ENCODE measurements around the gene CTSA. TPM values are rescaled to one million over a fixed set of nuclear protein-coding genes. Genes with fewer than 3 reads are reported as not detected.

CTSA gene
- total and polyA plus RNA-seq, 9 of the 15 experiments (the other 6 are each of a cell fraction or from before 2014, with no cell fraction given), result 8.8 to 61.7 (median 28.3) TPM

- TF ChIP-seq ZBTB40 (IDR thresholded peaks at IDR 0.05) (no peak), ZBTB40 (CRISPR knock-in tag; IDR thresholded peaks at IDR 0.05) (no peak), RAD21 (CRISPR knock-in tag; conservative IDR thresholded peaks at IDR 0.05 in 1 of 2, IDR thresholded peaks at IDR 0.05 in 1 of 2) (peak in 1 of 2 experiments; percentile 17; a peak in 1 of 4 replicates), RUNX1 (IDR thresholded peaks at IDR 0.05; ENCODE audit: low read depth) (no peak), ARID1B (IDR thresholded peaks at IDR 0.05) (peak; percentile 88), TARDBP (IDR thresholded peaks at IDR 0.05) (no peak), KDM4B (IDR thresholded peaks at IDR 0.05; ENCODE audit: borderline replicate concordance in 2 of 2, low read depth in 1 of 2) (no peak), ZNF778 (CRISPR knock-in tag; IDR thresholded peaks at IDR 0.05) (no peak), XRCC5 (IDR thresholded peaks at IDR 0.05; ENCODE audit: low read depth, low read length) (no peak), DPF2 (IDR thresholded peaks at IDR 0.05) (peak; percentile 91), PHF20 (IDR thresholded peaks at IDR 0.05; ENCODE audit: partially characterized antibody) (no peak), ZC3H4 (CRISPR knock-in tag; IDR thresholded peaks at IDR 0.05; ENCODE audit: borderline replicate concordance) (no peak), DMBX1 (CRISPR knock-in tag; IDR thresholded peaks at IDR 0.05; ENCODE audit: borderline replicate concordance) (no peak), CBX8 (IDR thresholded peaks at IDR 0.05; ENCODE audit: borderline replicate concordance, extremely low read depth, low read depth, low read length, poor library complexity, severe bottlenecking) (no peak), STAT5B (CRISPR knock-in tag; IDR thresholded peaks at IDR 0.05) (no peak), SPI1 (IDR thresholded peaks at IDR 0.05; ENCODE audit: borderline replicate concordance, low read depth, low read length) (0 out of 2 replicates have a peak, but pooled peaks have one; percentile 1), BHLHE40 (IDR thresholded peaks at IDR 0.05; ENCODE audit: low read length) (peak; percentile 35; the same call in 1 of the 2 replicates), ZNF124 (CRISPR knock-in tag; IDR thresholded peaks at IDR 0.05) (no peak), NR0B1 (IDR thresholded peaks at IDR 0.05; ENCODE audit: partially characterized antibody) (no peak), ZNF695 (CRISPR knock-in tag; IDR thresholded peaks at IDR 0.05) (no peak), ZEB2 (IDR thresholded peaks at IDR 0.05) (peak; percentile 57)
Observed at GRCh38 chr20:45850926-45851325, 40.2 kb upstream of the CTSA start (continued).

Measured in K562 (cell line).